Measurements from ENCODE around the gene PSME2. TPM values are rescaled to one million over a fixed set of nuclear protein-coding genes. Genes with fewer than 3 reads are reported as not detected.
A peak's percentile ranks its signal among the peaks of the same experiment; 100 is the strongest.

The PSME2 gene
- total and polyA plus RNA-seq, 2 of the 13 experiments (the other 11 are each of a cell fraction or from before 2014, with no cell fraction given) = 332 to 716 TPM

DNA sequence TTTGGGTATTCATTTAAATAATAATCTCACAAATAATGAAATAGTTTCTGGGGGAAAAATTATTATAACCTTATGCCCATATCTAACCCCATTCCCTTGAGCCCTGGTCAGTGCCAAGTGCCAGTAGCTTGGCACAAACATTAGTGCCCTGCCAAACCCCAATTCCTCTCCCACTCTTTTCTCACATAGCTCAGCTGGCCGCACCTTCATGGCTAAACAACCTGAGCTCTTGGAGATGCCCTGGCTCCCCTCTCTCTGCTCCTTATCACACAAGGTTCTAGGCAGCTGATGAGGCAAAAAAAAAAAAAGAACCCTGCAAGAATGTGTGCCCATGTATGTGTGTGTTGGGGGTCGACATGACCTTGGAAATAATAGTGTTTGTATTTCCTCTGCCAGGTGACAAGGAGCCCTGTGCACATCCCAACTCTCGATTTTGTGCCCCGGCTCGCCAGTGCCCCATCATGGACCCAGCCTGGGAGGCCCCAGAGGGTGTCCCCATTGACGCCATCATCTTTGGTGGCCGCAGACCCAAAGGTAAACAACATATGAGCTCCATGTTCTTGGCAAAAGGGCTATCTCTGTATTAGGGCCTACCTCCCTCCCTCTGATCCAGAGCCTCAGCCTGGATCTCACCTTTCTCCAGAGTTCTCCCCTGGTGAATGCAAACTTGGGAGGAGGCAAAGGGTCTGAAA lies 43.9 kb downstream of the PSME2 start (continued):
- TF ChIP-seq TEAD2 (CRISPR knock-in tag; IDR thresholded peaks at IDR 0.05) (peak; percentile 11; the same call in 1 of the 2 replicates), ZNF646 (CRISPR knock-in tag; IDR thresholded peaks at IDR 0.05) (no peak)

DNA sequence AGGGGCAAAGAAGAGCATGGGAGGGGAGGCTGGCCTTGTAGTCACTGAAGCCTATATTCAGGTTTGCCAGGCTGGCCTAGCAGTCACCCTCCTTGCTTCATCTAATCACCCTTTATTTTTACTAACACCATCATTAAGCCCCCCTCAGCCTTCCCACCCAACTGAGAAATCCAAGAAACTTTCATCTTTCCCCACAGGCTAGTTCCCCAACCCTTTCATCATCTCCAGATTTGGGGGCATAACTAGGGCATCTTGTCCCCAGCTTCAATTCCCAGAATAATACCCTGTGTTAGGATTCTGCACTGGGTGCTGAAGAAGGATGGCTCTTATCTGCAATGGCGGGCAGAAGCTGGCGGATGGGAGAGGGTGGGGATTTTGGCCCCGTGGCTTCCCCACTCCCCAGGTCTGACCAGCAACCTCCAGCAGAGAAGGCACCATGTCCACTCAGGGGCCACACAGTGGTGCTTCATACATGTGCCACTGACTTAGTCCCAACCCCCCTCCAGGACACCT lies 45.4 kb downstream of the PSME2 start:
- H3K9me3 ChIP-seq (ENCODE audit: low read length) = no peaks in the 10 kb centered on the region; the same call in 1 of the 2 replicates
- H3K79me2 ChIP-seq (ENCODE audit: insufficient read depth, low read length) = peaks cover 11% of the 10 kb centered on the region
- no peaks in the 10 kb centered on the region for H3K27me3 ChIP-seq (ENCODE audit: control insufficient read depth in 1 of 2, insufficient read depth in 2 of 2, low read length in 2 of 2)
- BruUV-seq (replicated peaks) = no TSS peak
- H2AFZ ChIP-seq (ENCODE audit: low read length) = no peak overlapping the region
- no peak for ATAC-seq
- FAIRE-seq = no peak
- DNase-seq (ENCODE audit: low spot score) = no peak
- H3K27ac ChIP-seq (ENCODE audit: extremely low read length, insufficient read depth, low read length) = peak overlapping the region; percentile 10
- ChIA-PET CTCF (ENCODE audit: low intra/inter-chr PET ratio, low total read pairs) (no interaction called here), POLR2A (interaction anchor here (1.1 to 14.4 kb wide), 7 partner anchors 5 to 60 kb away, joined by 3 to 594 read pairs (median 133); partner anchors contain the start of genes DCAF11, EMC9, IRF9 and NRL)
- peaks cover 48% of the 10 kb centered on the region for H3K4me1 ChIP-seq (ENCODE audit: insufficient read depth, low read length)
- peaks cover 47 to 65% of the 10 kb centered on the region in 2 experiments for H3K36me3 ChIP-seq (replicated peaks in 1 of 2; ENCODE audit: control insufficient read depth in 1 of 2, insufficient read depth in 2 of 2, low read length in 2 of 2)
- 98% methylated on average over 3 of the region's 3 CpGs for WGBS (ENCODE audit: low lambda C conversion rate)
- no peaks in the 10 kb centered on the region for H4K20me1 ChIP-seq (ENCODE audit: insufficient read depth, low read length)
- H3K9ac ChIP-seq (ENCODE audit: insufficient read depth, low read depth, low read length) = no peak overlapping the region
- in situ Hi-C loops (cut with HindIII; ENCODE audit: extremely low pct_ligation_motif_present, low pct_unique_long_range_greater_than_20kb) (loop anchor here (25.0 kb wide), 1 partner anchor 1514 kb away; the partner anchor contains the start of genes ABHD4 and DAD1), intact Hi-C loops (cut with micrococcal nuclease; ENCODE audit: unreplicated experiment) (no loop called here)
- H3K4me2 ChIP-seq (ENCODE audit: low read depth, low read length) = no peak overlapping the region
- H3K4me3 ChIP-seq (replicated peaks in 1 of 3; ENCODE audit: insufficient read depth in 1 of 3, low read depth in 2 of 3, low read length in 3 of 3) = no peak overlapping the region
- TF ChIP-seq ZNF792 (CRISPR knock-in tag; IDR thresholded peaks at IDR 0.05) (no peak), PAF1 (CRISPR knock-in tag; IDR thresholded peaks at IDR 0.05) (peak; percentile 14; the same call in 1 of the 2 replicates), SRSF9 (IDR thresholded peaks at IDR 0.05; ENCODE audit: borderline replicate concordance, insufficient read depth, low read depth, low read length, poor library complexity, severe bottlenecking) (no peak), ZNF839 (CRISPR knock-in tag; IDR thresholded peaks at IDR 0.05; ENCODE audit: borderline replicate concordance) (no peak), ZFX (CRISPR knock-in tag; IDR thresholded peaks at IDR 0.05; ENCODE audit: low read depth) (peak; percentile 29; the same call in 1 of the 2 replicates), NR3C1 (CRISPR knock-in tag; IDR thresholded peaks at IDR 0.05) (no peak), ZNF605 (CRISPR knock-in tag; IDR thresholded peaks at IDR 0.05) (0 out of 2 replicates have a peak, but pooled peaks have one; percentile 16), AGO2 (optimal IDR thresholded peaks at IDR 0.05; ENCODE audit: low read depth, low read length) (no peak), ZBTB20 (CRISPR knock-in tag; IDR thresholded peaks at IDR 0.05; ENCODE audit: borderline replicate concordance, low read depth) (no peak), HNRNPL (IDR thresholded peaks at IDR 0.05; ENCODE audit: low read depth, low read length) (no peak), ZNF546 (CRISPR knock-in tag; conservative IDR thresholded peaks at IDR 0.05) (no peak), ZNF672 (CRISPR knock-in tag; IDR thresholded peaks at IDR 0.05) (no peak), RBFOX2 (IDR thresholded peaks at IDR 0.05; ENCODE audit: low read depth, low read length) (0 out of 2 replicates have a peak, but pooled peaks have one; percentile 4), RNF2 (conservative IDR thresholded peaks at IDR 0.05; ENCODE audit: low read depth) (no peak), PHF21A (CRISPR knock-in tag; IDR thresholded peaks at IDR 0.05) (no peak), ZNF225 (CRISPR knock-in tag; IDR thresholded peaks at IDR 0.05) (no peak)
